Measurements from ENCODE around the gene UBE2U. TPM values are rescaled to one million over a fixed set of nuclear protein-coding genes. Genes with fewer than 3 reads are reported as not detected.

UBE2U gene
- total and polyA plus RNA-seq, 2 of the 4 experiments (the other 2 are of a cell fraction) = not detected

DNA sequence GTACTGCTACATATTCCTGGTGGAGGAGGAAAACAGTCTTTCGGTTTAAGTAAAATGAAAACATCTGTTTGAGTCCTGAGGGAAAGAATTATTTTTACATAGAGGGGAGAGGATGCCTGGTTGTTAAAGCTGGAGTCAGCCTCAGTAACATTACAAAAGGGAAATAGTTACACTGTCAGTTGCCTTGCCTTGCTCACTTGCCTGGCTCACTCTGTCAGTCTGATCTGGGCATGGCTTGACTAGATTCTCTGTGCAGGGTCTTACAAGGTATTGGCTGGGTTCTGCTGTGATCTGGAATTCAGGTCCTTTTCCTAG is 8.4 kb upstream of the UBE2U start:
- H3K27ac ChIP-seq (ENCODE audit: insufficient read depth, low read length) = no peak overlapping the region
- no peak overlapping the region for H4K8ac ChIP-seq (ENCODE audit: low read depth in 2 of 2, low read length in 2 of 2)
- H3K4me2 ChIP-seq (ENCODE audit: low read depth, low read length) = no peak overlapping the region
- no peak overlapping the region for H2AK9ac ChIP-seq (replicated peaks; ENCODE audit: low read depth, low read length, poor library complexity)
- H3K56ac ChIP-seq (ENCODE audit: extremely low read depth, insufficient read depth, low read length) = no peak overlapping the region
- no peak overlapping the region for H4K5ac ChIP-seq (ENCODE audit: low read depth, low read length)
- intact Hi-C loops (cut with micrococcal nuclease) = no loop called here
- no peak overlapping the region for H3K9ac ChIP-seq (ENCODE audit: low read depth, low read length)
- DNase-seq = no peak
- H3K9me3 ChIP-seq (ENCODE audit: control insufficient read depth, insufficient read depth, low read length) = no peaks in the 10 kb centered on the region
- H2AK5ac ChIP-seq (ENCODE audit: low read depth, low read length) = no peak overlapping the region
- no peak overlapping the region for H3K18ac ChIP-seq (ENCODE audit: low read depth, low read length)
- H3K9me1 ChIP-seq (ENCODE audit: insufficient read depth, low read length) = no peaks in the 10 kb centered on the region
- no peaks in the 10 kb centered on the region for H3K27me3 ChIP-seq (ENCODE audit: control insufficient read depth, insufficient read depth, low read length)
- H3K4me1 ChIP-seq (ENCODE audit: control insufficient read depth, insufficient read depth, low read length) = no peaks in the 10 kb centered on the region
- H2BK15ac ChIP-seq (ENCODE audit: low read depth, low read length) = no peak overlapping the region
- no peaks in the 10 kb centered on the region for H3K79me1 ChIP-seq (ENCODE audit: low read depth in 1 of 2, low read length in 2 of 2)
- ChIA-PET POLR2A (ENCODE audit: unreplicated experiment) (no interaction called here), CTCF (no interaction called here)
- dilution Hi-C loops (cut with HindIII; ENCODE audit: low sequenced_read_pairs, unreplicated experiment) = no loop called here
- H3K23ac ChIP-seq (ENCODE audit: low read depth, low read length) = no peak overlapping the region
- ATAC-seq (ENCODE audit: low read depth) = no peak
- no peak for TF ChIP-seq RCOR1 (IDR thresholded peaks at IDR 0.05; ENCODE audit: insufficient replicate concordance, low read length)
- no peak for TF ChIP-seq BHLHE40 (IDR thresholded peaks at IDR 0.05; ENCODE audit: low read depth, low read length)
- TF ChIP-seq RAD21 (IDR thresholded peaks at IDR 0.05; ENCODE audit: low read length) = no peak
- no peak for TF ChIP-seq MAFK (IDR thresholded peaks at IDR 0.05; ENCODE audit: low read depth, low read length)
- no peak for TF ChIP-seq RFX5 (IDR thresholded peaks at IDR 0.05; ENCODE audit: low read depth, low read length)
- TF ChIP-seq, protein P1, sequence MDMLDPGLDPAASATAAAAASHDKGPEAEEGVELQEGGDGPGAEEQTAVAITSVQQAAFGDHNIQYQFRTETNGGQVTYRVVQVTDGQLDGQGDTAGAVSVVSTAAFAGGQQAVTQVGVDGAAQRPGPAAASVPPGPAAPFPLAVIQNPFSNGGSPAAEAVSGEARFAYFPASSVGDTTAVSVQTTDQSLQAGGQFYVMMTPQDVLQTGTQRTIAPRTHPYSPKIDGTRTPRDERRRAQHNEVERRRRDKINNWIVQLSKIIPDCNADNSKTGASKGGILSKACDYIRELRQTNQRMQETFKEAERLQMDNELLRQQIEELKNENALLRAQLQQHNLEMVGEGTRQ (IDR thresholded peaks at IDR 0.05; ENCODE audit: low read depth, low read length) = no peak
- TF ChIP-seq, protein P2, sequence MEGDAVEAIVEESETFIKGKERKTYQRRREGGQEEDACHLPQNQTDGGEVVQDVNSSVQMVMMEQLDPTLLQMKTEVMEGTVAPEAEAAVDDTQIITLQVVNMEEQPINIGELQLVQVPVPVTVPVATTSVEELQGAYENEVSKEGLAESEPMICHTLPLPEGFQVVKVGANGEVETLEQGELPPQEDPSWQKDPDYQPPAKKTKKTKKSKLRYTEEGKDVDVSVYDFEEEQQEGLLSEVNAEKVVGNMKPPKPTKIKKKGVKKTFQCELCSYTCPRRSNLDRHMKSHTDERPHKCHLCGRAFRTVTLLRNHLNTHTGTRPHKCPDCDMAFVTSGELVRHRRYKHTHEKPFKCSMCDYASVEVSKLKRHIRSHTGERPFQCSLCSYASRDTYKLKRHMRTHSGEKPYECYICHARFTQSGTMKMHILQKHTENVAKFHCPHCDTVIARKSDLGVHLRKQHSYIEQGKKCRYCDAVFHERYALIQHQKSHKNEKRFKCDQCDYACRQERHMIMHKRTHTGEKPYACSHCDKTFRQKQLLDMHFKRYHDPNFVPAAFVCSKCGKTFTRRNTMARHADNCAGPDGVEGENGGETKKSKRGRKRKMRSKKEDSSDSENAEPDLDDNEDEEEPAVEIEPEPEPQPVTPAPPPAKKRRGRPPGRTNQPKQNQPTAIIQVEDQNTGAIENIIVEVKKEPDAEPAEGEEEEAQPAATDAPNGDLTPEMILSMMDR (conservative IDR thresholded peaks at IDR 0.05; ENCODE audit: low read depth, low read length) = no peak
- TF ChIP-seq, protein P3, sequence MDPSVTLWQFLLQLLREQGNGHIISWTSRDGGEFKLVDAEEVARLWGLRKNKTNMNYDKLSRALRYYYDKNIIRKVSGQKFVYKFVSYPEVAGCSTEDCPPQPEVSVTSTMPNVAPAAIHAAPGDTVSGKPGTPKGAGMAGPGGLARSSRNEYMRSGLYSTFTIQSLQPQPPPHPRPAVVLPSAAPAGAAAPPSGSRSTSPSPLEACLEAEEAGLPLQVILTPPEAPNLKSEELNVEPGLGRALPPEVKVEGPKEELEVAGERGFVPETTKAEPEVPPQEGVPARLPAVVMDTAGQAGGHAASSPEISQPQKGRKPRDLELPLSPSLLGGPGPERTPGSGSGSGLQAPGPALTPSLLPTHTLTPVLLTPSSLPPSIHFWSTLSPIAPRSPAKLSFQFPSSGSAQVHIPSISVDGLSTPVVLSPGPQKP (IDR thresholded peaks at IDR 0.05; ENCODE audit: borderline replicate concordance, low read depth, low read length) = no peak
- no peak for TF ChIP-seq SMC3 (IDR thresholded peaks at IDR 0.05; ENCODE audit: low read depth, low read length)
- TF ChIP-seq MAZ (IDR thresholded peaks at IDR 0.05; ENCODE audit: borderline replicate concordance, low read depth, low read length) = no peak
- TF ChIP-seq CHD1 (IDR thresholded peaks at IDR 0.05; ENCODE audit: low read depth, low read length) = no peak
- no peak for TF ChIP-seq FOS (IDR thresholded peaks at IDR 0.05; ENCODE audit: low read depth, low read length)
- no peak for TF ChIP-seq NFE2L2 (IDR thresholded peaks at IDR 0.05; ENCODE audit: low read depth, low read length)
- no peak for TF ChIP-seq MXI1 (IDR thresholded peaks at IDR 0.05; ENCODE audit: borderline replicate concordance, low read depth, low read length)
- in situ Hi-C loops (cut with MboI; ENCODE audit: low sequenced_read_pairs) = no loop called here
- H2BK20ac ChIP-seq (ENCODE audit: low read depth, low read length) = no peak overlapping the region
- H3K4me3 ChIP-seq (ENCODE audit: insufficient read depth, low read depth, low read length) = no peak overlapping the region
- H2BK5ac ChIP-seq (ENCODE audit: low read depth, low read length, poor library complexity, severe bottlenecking) = no peak overlapping the region
- no TSS peak for BruUV-seq (replicated peaks)
- no peak overlapping the region for H4K91ac ChIP-seq (ENCODE audit: insufficient read depth, low read depth, low read length)
- H2BK120ac ChIP-seq (ENCODE audit: low read depth, low read length) = no peak overlapping the region
- no peak overlapping the region for H2AFZ ChIP-seq (replicated peaks; ENCODE audit: low read length, poor library complexity)
- no CpG with 5 or more reads among the region's 1 CpG for WGBS, 2 experiments (ENCODE audit: extremely low coverage in 2 of 2, insufficient read length in 1 of 2)
- no peak overlapping the region for H3K4ac ChIP-seq (ENCODE audit: low read depth, low read length)
- no peaks in the 10 kb centered on the region for H4K20me1 ChIP-seq (ENCODE audit: insufficient read depth, low read length)
- no peaks in the 10 kb centered on the region for H3K36me3 ChIP-seq (ENCODE audit: control insufficient read depth, insufficient read depth, low read length)
- H3K14ac ChIP-seq (replicated peaks; ENCODE audit: low read depth, low read length) = no peak overlapping the region
